Naive thymus-derived CD4-positive, alpha-beta T cell (primary cell): ENCODE results near the gene SMPX. TPM values are rescaled to one million over a fixed set of nuclear protein-coding genes. Genes with fewer than 3 reads are reported as not detected.

Source experiments
- ATAC-seq: fragments of 150-1000 bp; cut with Tn5 transposase; 2 replicates; pipeline ENCODE4 v1.10.0; 2021; ENCODE audit warnings: mild to moderate bottlenecking, moderate library complexity
- CTCF ChIA-PET: fragments of 350-600 bp; sonication (Branson Sonifier 250); formaldehyde crosslinking; loops from one replicate; lab custom pipeline; 2021; ENCODE audit warnings: antibody characterized with exemption; lab: Charles Lee
- POLR2A ChIA-PET: fragments of 350-600 bp; sonication (Branson Sonifier 250); formaldehyde crosslinking; loops from one replicate; lab custom pipeline; 2021; ENCODE audit warnings: antibody characterized with exemption, inconsistent platforms; lab: Charles Lee
- DNase-seq, 9 donors: peaks; one replicate each; pipeline versions ENCODE4 v3.0.0 to v3.0.0-alpha.2; 2020 to 2022; ENCODE audit warnings: mixed read lengths in 1 of 9
- H3K27ac ChIP-seq: one replicate; pipeline ENCODE4 v1.7.0; 2013; ENCODE audit warnings: mild to moderate bottlenecking, low read depth, low read length, moderate library complexity
- H3K27me3 ChIP-seq, 2 donors: one replicate each; pipeline ENCODE4 v1.7.0; 2013; ENCODE audit warnings: low read length in 2 of 2, mild to moderate bottlenecking in 2 of 2, moderate library complexity in 2 of 2; ENCODE audit not compliant: control insufficient read depth in 2 of 2, insufficient read depth in 2 of 2
- H3K36me3 ChIP-seq, 3 experiments: 1 replicate in 2 of 3; 2 replicates in 1 of 3; pipeline ENCODE4 v1.7.0; 2013; ENCODE audit warnings: low read length in 3 of 3, mild to moderate bottlenecking in 3 of 3, moderate library complexity in 1 of 3; ENCODE audit not compliant: insufficient read depth in 3 of 3, control insufficient read depth in 2 of 3
- H3K4me1 ChIP-seq, 2 donors: one replicate each; pipeline ENCODE4 v1.7.0; 2013; ENCODE audit warnings: low read length in 2 of 2, mild to moderate bottlenecking in 2 of 2, moderate library complexity in 1 of 2; ENCODE audit not compliant: control insufficient read depth in 2 of 2, insufficient read depth in 2 of 2
- H3K4me3 ChIP-seq: 2 replicates; pipeline ENCODE4 v1.7.0; 2013; ENCODE audit warnings: mild to moderate bottlenecking, low read length
- H3K9me3 ChIP-seq, 3 experiments: 1 replicate in 2 of 3; 2 replicates in 1 of 3; pipeline ENCODE4 v1.7.0; 2013; ENCODE audit warnings: low read length in 3 of 3; ENCODE audit not compliant: control insufficient read depth in 2 of 3
- H3K27ac Mint-ChIP-seq, 9 donors: one replicate each; pipeline ENCODE4 v1.8.0; 2020 to 2022; ENCODE audit warnings: mixed read lengths in 9 of 9, mild to moderate bottlenecking in 8 of 9, moderate library complexity in 5 of 9, inconsistent platforms in 2 of 9
- H3K27me3 Mint-ChIP-seq, 5 donors: one replicate each; pipeline ENCODE4 v1.8.0; 2021 to 2022; ENCODE audit warnings: mixed read lengths in 5 of 5, mild to moderate bottlenecking in 1 of 5
- H3K36me3 Mint-ChIP-seq, 5 donors: one replicate each; pipeline ENCODE4 v1.8.0; 2020 to 2022; ENCODE audit warnings: mixed read lengths in 5 of 5, mild to moderate bottlenecking in 3 of 5, inconsistent platforms in 1 of 5
- H3K4me1 Mint-ChIP-seq, 7 donors: one replicate each; pipeline ENCODE4 v1.8.0; 2020 to 2022; ENCODE audit warnings: mixed read lengths in 7 of 7, mild to moderate bottlenecking in 3 of 7, inconsistent platforms in 1 of 7
- H3K4me3 Mint-ChIP-seq, 10 donors: one replicate each; pipeline ENCODE4 v1.8.0; 2020 to 2022; ENCODE audit warnings: mild to moderate bottlenecking in 10 of 10, mixed read lengths in 10 of 10, moderate library complexity in 6 of 10, inconsistent platforms in 2 of 10
- H3K9me3 Mint-ChIP-seq, 11 donors: one replicate each; pipeline ENCODE4 v1.8.0; 2020 to 2022; ENCODE audit warnings: mixed read lengths in 11 of 11, mild to moderate bottlenecking in 4 of 11, inconsistent platforms in 1 of 11, moderate library complexity in 1 of 11
- intact Hi-C, 2 donors: fragments of 100-400 bp; cut with micrococcal nuclease; formaldehyde crosslinking; loops; one replicate each; pipeline ENCODE4 v1.15.1; 2023
- polyA plus RNA-seq, 2 donors: library from polyadenylated mRNA; unstranded; fragments of 300-500 nt; fragmentation: Illumina TruSeq; gene quantifications; one replicate each; pipeline ENCODE4 v1.2.3, GENCODE V29; 2021
- total RNA-seq, 6 experiments: library from RNA in 5 of 6; stranded (reverse) in 5 of 6; gene quantifications; 1 replicate in 5 of 6; 2 replicates in 1 of 6; pipeline ENCODE4 v1.2.3 and lab custom pipeline; 2021 to 2026

The SMPX gene
- total and polyA plus RNA-seq, 7 experiments from 2014 or later: not detected

DNA sequence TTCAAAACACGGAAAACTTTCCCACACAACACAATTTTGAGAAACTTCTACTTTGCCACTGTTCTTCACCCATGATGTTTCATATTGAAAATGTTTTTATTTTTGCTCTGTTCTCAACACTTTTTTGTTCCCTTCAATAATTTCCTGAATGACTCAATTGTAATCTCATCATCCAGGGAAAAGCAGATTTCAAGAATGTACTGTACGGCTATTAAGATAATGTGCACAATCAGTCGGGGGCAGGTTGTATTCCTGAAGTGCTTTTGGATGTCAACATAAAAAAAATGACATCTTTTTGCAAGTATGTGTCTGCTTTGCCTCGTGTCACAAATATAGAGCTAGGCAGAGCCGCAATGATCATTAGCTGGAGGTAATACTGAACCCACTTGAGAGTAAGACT is 9.7 kb downstream of the SMPX start:
- intact Hi-C loops: loop anchor here in 1 of 2 donors (10.0 kb wide), 1 partner anchor 373 kb away; the partner anchor contains the start of gene CNKSR2

DNA sequence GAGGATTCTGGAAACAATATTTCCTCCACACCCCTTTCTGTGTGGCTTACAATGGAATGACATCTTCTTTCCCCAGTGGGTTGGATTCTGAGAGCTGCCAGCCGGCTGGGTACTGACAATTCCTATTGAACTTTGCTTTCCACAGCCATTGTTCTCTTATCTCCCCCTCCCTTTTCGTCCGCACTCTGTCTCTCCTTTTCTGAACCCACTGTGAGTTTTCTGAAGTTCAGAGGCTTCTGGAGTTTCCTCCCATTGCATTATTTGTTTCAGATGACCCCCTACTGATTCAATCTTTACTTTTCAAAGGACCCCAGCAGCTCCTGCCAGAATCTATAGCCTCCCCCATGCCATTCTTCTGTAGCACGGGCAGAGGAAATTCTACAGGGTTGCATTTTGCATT is 10.4 kb downstream of the SMPX start:
- ATAC-seq (no peak), DNase-seq (no peak)
- no peaks in the 10 kb centered on the region for H3K36me3 ChIP-seq
- CTCF ChIA-PET: interaction anchor here (3.1 kb wide), 1 partner anchor 1219 kb away, joined by 15 read pairs; no protein-coding TSS in a partner anchor
- H3K27me3 Mint-ChIP-seq: peaks cover 0 to 19% (median 0%) of the 10 kb centered on the region in 5 donors
- no peaks in the 10 kb centered on the region for H3K9me3 Mint-ChIP-seq
- H3K4me1 ChIP-seq: no peaks in the 10 kb centered on the region
- intact Hi-C loops: loop anchor here in 1 of 2 donors (10.0 kb wide), 1 partner anchor 373 kb away; the partner anchor contains the start of gene CNKSR2
- no peaks in the 10 kb centered on the region for H3K4me1 Mint-ChIP-seq
- H3K27me3 ChIP-seq: no peaks in the 10 kb centered on the region
- POLR2A ChIA-PET: no interaction called here
- H3K27ac ChIP-seq: no peak overlapping the region
- no peaks in the 10 kb centered on the region for H3K36me3 Mint-ChIP-seq
- H3K9me3 ChIP-seq: no peaks in the 10 kb centered on the region
- H3K27ac Mint-ChIP-seq: no peak overlapping the region
- peak overlapping the region in 1 of 10 donors; percentile 0 for H3K4me3 Mint-ChIP-seq
- no peak overlapping the region for H3K4me3 ChIP-seq

More for the DNA sequence above, 9.7 kb downstream of the SMPX start:
- Mint-ChIP-seq H3K4me3 (no peak overlapping the region), H3K4me1 (no peaks in the 10 kb centered on the region), H3K27ac (no peak overlapping the region), H3K27me3 (peaks cover 0 to 19% (median 0%) of the 10 kb centered on the region in 5 donors), H3K9me3 (no peaks in the 10 kb centered on the region), H3K36me3 (no peaks in the 10 kb centered on the region)
- no peaks in the 10 kb centered on the region for H3K4me1 ChIP-seq
- H3K9me3 ChIP-seq: no peaks in the 10 kb centered on the region
- CTCF ChIA-PET: no interaction called here
- POLR2A ChIA-PET: no interaction called here
- no peak overlapping the region for H3K4me3 ChIP-seq
- ATAC-seq: no peak
- no peak for DNase-seq
- H3K36me3 ChIP-seq: no peaks in the 10 kb centered on the region
- no peaks in the 10 kb centered on the region for H3K27me3 ChIP-seq
- H3K27ac ChIP-seq: no peak overlapping the region

DNA sequence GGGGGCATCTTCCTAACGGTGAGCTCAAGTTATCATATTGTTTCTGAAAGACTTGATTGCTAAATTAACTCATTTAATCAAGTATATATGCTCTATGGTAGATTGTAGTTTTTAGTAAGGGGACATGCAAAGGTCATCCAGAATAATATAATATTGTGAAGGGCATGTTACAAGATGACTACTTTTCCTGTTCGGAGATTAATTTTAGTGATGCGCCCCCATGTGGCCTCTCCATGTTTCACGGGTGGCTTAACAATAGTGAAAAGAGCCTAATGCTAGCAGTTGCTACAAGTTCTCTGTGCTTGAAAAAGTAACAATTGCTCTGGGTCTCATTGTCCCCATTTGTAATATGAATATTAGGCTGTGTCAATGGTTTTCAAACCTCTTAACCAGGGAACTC is 12.2 kb downstream of the SMPX start:
- intact Hi-C loops: loop anchor here (1.0 to 10.0 kb wide), 3 partner anchors 371 to 1218 kb away; partner anchors contain the start of gene CNKSR2 (in 1 of the 2)
- no peaks in the 10 kb centered on the region for H3K36me3 ChIP-seq

DNA sequence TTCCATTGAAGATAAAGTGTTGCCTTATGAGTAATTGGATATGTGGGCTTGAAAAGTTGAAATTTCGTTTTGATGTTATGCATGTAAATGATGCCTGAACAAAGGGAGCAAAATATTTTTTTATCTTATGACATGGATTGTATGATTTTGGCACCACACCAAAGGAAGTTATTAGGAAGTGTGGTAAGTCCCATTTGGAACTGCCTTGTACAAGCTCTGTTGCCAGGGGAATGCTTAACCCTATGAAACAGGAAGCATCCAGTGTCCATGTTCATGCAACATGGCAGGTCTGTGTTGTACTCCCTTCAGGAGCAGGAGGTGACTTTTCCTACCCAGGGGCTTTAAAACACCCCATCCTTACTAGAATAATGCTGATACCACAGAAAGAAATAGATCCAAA is 13.2 kb downstream of the SMPX start:
- Mint-ChIP-seq H3K4me3 (no peak overlapping the region), H3K36me3 (no peaks in the 10 kb centered on the region), H3K4me1 (no peaks in the 10 kb centered on the region), H3K27ac (no peak overlapping the region), H3K9me3 (no peaks in the 10 kb centered on the region), H3K27me3 (peaks cover 0 to 21% (median 0%) of the 10 kb centered on the region in 5 donors)
- no peaks in the 10 kb centered on the region for H3K9me3 ChIP-seq
- H3K4me1 ChIP-seq: no peaks in the 10 kb centered on the region
- no peak for ATAC-seq
- DNase-seq: no peak
- POLR2A ChIA-PET: no interaction called here
- CTCF ChIA-PET: interaction anchor here (0.7 to 3.1 kb wide), 2 partner anchors 1214 to 1216 kb away, joined by 4 to 15 read pairs; no protein-coding TSS in a partner anchor
- no peaks in the 10 kb centered on the region for H3K36me3 ChIP-seq
- intact Hi-C loops: loop anchor here (1.0 to 10.0 kb wide), 2 partner anchors 370 to 1217 kb away; partner anchors contain the start of gene CNKSR2 (in 1 of the 2)
- H3K4me3 ChIP-seq: no peak overlapping the region
- no peak overlapping the region for H3K27ac ChIP-seq
- no peaks in the 10 kb centered on the region for H3K27me3 ChIP-seq

More for the DNA sequence above, 12.2 kb downstream of the SMPX start:
- Mint-ChIP-seq H3K27ac (no peak overlapping the region), H3K9me3 (no peaks in the 10 kb centered on the region), H3K27me3 (peaks cover 0 to 21% (median 0%) of the 10 kb centered on the region in 5 donors), H3K4me1 (no peaks in the 10 kb centered on the region), H3K4me3 (no peak overlapping the region), H3K36me3 (no peaks in the 10 kb centered on the region)
- no peak overlapping the region for H3K27ac ChIP-seq
- CTCF ChIA-PET: interaction anchor here (1.0 to 3.1 kb wide), 2 partner anchors 1217 to 1226 kb away, joined by 3 to 15 read pairs; no protein-coding TSS in a partner anchor
- no peaks in the 10 kb centered on the region for H3K9me3 ChIP-seq
- POLR2A ChIA-PET: no interaction called here
- H3K27me3 ChIP-seq: no peaks in the 10 kb centered on the region
- ATAC-seq (no peak), DNase-seq (peak in 8 of 9 donors; percentile 3 to 23 (median 18))
- no peaks in the 10 kb centered on the region for H3K4me1 ChIP-seq
- H3K4me3 ChIP-seq: no peak overlapping the region

DNA sequence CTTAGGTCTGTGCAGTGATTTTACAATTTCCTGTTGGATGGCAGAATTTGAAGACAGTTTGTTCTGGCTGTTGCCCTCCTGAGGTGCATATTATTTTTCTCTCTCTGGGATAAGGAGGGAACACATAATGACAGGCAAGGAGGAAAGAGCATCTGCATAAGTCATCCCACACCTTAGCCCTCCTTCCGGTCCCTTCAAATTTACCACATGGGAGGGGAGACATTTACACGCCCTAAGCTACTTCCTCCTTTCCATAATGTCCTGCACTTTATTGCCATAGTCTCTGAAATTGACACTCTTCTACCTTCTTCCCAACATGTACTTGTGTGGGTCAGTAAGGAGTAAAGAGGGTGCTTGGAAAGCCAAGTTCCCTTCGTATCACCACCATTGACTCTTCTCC is 13.9 kb downstream of the SMPX start:
- DNase-seq: no peak
- no peaks in the 10 kb centered on the region for H3K9me3 Mint-ChIP-seq
- H3K4me3 ChIP-seq: no peak overlapping the region
- no peak for ATAC-seq
- no peaks in the 10 kb centered on the region for H3K36me3 ChIP-seq
- no peak overlapping the region for H3K4me3 Mint-ChIP-seq
- H3K27ac ChIP-seq: no peak overlapping the region
- no peak overlapping the region for H3K27ac Mint-ChIP-seq
- no peaks in the 10 kb centered on the region for H3K27me3 ChIP-seq
- POLR2A ChIA-PET: no interaction called here
- no peaks in the 10 kb centered on the region for H3K4me1 ChIP-seq
- intact Hi-C loops: loop anchor here in 1 of 2 donors (10.0 kb wide), 1 partner anchor 369 kb away; the partner anchor contains the start of gene CNKSR2
- CTCF ChIA-PET: no interaction called here
- H3K36me3 Mint-ChIP-seq: no peaks in the 10 kb centered on the region
- no peaks in the 10 kb centered on the region for H3K4me1 Mint-ChIP-seq
- peaks cover 0 to 20% (median 0%) of the 10 kb centered on the region in 5 donors for H3K27me3 Mint-ChIP-seq
- H3K9me3 ChIP-seq: no peaks in the 10 kb centered on the region

DNA sequence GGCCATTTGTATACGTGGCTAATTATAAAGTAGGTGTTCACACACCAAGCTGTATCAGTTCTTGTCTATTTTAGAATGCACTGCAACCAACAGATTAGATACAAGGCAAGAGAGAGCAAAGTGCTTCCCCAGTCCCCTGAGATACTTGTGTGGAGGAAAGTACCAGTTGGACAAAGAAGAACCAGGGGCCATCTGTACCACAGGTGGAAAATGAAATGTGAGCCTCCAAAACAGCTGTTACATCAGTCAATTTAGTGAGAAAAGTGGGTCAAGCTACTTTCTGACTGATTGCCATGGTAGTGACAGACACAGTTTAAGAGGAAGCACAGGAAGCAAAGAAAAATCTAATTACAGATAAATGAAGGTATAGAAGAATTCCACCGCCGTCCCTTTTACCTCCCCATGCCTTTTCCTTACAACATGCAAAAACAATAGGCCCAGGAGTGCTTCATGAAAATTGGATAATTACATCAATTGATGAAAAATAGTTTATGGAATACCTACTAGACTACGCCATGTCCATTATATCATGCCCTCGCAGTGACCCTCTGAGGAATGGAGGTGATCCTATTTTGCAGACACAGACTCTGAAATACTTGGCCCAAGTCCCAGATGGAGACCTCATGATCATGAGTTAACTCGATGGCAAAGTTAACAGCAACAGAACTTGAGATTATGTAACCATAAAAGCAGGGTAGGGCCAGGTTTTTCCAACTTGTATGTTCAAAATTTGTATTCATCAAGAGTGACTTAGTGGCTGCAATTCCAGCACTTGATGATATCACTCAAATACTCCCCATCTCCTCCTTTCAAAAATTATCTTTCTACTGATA is 15.8 kb downstream of the SMPX start:
- H3K27ac Mint-ChIP-seq: no peak overlapping the region
- Histone ChIP-seq H3K4me1 (no peaks in the 10 kb centered on the region), H3K9me3 (no peaks in the 10 kb centered on the region), H3K27me3 (no peaks in the 10 kb centered on the region), H3K4me3 (no peak overlapping the region), H3K27ac (no peak overlapping the region), H3K36me3 (no peaks in the 10 kb centered on the region)
- no peak for ATAC-seq
- no peak overlapping the region for H3K4me3 Mint-ChIP-seq
- intact Hi-C loops: loop anchor here in 1 of 2 donors (10.0 kb wide), 1 partner anchor 367 kb away; the partner anchor contains the start of gene CNKSR2
- CTCF ChIA-PET: no interaction called here
- no peaks in the 10 kb centered on the region for H3K9me3 Mint-ChIP-seq
- POLR2A ChIA-PET: interaction anchor here (0.8 kb wide), 1 partner anchor 723 kb away, joined by 5 read pairs; no protein-coding TSS in a partner anchor
- H3K4me1 Mint-ChIP-seq: no peaks in the 10 kb centered on the region
- H3K27me3 Mint-ChIP-seq: peaks cover 0 to 9% (median 0%) of the 10 kb centered on the region in 5 donors
- H3K36me3 Mint-ChIP-seq: no peaks in the 10 kb centered on the region
- no peak for DNase-seq
